GM19467 (cell line): ENCODE data around the gene CD59.

Experiments used
- ATAC-seq: cut with Tn5 transposase; IDR thresholded peaks from one replicate; pipeline ENCODE4 v1.9.1; 2021; ENCODE audit warnings: mild to moderate bottlenecking, moderate library complexity; ENCODE audit not compliant: unreplicated experiment

Gene CD59, protein sequence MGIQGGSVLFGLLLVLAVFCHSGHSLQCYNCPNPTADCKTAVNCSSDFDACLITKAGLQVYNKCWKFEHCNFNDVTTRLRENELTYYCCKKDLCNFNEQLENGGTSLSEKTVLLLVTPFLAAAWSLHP

DNA sequence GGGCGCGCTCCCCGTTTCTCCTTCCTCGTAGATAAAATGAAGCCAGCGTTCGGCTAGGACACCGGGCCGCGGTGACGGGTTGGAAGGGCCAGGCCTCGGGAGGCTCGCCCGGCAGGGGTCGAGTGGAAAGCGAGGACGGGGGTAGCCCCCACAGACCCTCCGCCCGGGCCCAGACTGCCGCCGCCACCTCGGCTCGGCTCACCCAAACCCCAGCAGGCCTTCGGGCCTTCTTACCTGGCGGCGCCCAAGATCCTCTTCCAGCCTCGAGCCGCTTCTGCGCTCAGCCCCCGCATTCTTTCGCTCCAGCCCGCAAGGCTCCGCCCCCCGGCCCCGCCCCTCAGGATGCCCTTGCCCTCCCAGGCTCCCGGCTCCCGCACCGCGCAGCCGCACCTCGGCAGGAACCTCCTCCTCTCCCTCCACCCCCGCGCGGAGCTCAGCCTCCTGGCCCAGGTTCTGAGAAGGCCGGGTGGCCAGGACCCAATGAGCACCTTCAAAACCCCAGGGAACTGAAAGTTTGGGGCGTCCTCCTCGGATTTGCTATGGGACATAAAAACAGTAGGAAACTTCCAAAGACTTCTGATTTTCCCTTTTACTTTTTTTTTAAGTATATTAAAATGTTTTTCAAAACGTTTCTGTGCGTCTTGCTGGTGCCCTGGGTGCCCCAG lies at the start of gene CD59:
TSS of gene CD59 (minus strand) at position 276 of the 665 bp plus-strand sequence. CDS start 13,978 bp downstream, outside the sequence.
- ATAC-seq: peak; percentile 53

DNA sequence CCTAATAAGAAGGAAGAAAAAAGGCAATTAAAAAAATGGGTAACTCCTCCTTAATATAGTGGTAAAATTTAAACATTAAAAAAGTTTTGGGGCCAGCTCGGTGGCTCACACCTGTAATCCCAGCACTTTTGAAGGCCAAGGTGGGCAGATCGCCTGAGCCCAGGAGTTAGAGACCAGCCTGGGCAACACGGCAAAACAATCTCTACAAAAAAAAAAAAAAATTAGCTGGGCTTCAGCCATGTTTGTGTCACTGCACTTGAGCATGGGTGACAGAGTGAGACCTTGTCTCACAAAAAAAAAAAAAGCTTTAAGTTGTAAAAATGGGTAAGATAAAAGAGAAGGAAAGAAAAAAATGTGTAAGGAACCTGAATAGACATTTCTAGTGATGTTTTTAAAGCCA lies 49.4 kb upstream of the CD59 start:
- no peak for ATAC-seq

DNA sequence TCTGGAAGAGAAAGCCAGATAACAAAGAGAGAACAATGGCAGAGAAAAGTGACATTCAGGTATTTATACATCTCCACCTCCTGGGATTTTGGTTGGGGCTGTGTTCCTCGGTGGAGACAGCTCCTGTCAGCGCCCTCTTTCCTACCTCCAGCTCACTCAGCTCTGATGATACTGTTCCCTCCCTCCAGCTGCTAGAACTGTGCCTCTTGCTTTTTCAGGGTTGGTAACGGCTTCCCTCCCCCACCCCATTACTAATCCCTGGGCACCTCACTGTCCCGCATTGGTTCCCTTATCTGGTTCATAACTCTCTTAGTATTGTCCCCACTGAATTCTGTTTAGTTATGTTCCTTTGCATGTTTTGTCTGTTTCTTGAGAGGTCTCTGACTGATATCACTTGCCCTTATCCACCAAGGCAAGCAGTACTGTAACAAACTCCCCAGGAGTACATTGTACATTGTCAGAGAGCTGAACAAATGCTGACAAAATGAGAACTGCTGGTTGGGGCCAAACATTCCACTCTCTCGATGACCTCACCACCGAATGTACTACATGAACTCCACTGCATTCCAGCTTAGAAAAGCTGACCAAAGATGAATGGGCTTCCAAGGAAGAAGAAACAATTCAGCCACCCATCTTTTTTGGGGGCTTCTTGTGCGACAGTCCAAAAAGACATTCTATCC lies 43.8 kb upstream of the CD59 start:
- ATAC-seq: no peak

DNA sequence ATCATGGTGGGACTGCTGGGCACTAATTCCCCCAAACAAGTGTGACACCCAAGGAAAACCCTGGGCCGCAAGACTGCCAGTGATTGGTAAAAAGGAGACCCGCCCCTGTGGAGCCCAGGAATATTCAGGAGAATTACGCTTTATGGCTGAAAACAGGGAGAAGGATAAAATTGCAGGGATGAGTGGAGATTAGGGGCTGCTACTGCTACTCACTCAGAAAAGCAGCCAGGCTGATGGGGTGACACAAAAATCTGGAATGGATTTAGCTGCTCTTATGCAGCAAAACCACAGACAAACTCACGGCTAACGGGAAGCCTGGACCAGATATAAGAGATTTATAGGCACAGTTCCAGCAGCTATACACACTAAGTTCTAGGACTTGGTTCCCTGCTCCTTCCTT lies 42.5 kb upstream of the CD59 start:
- no peak for ATAC-seq

DNA sequence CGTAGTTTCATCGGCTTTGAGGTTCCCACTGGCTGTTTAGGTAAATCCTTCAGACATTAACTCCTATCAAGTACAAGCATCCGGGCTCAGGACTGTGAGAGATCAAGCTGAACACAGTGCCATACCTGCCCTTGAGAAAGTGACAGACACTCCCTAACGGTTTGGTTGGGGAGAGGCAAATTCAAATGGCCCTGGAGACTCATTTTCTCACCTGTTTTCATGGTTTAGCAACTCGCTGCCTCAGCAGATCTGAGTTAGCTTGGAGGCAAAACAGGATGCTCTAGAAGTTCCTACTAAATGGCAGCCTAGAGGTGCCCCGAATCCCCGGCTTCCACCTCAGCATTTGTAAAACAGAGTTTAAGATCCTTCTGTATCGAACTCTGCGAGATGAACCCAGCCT lies 41.7 kb upstream of the CD59 start:
- no peak for ATAC-seq

DNA sequence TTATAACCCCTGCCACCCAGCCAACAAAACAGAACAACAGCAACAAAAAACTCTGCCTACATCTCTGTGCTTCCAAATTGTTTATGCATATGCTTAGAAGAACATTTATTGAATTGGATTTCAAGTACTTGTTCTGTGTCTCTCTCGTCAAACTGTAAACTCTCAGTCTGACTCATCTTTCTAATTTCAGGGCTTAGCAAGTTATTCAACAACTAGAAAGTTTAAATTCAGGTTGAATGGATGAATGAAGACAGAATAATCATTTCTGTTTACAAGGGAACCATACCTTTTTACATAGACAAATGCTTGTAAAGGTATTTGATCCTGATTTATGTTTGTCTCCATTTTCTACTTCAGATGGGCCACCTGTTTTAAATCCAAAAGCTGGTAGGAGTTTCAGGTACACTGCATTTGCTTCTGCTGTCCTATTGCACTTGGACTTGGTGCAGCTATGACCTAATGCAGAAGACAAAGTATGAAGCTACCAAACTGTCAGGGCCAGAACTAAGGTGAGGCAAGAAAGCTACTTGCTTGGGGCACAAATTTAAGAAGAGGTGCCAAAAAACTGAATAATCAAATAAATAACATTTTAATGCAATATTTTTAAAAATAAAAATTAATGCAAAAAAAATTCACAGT lies 39.7 kb upstream of the CD59 start:
- no peak for ATAC-seq

DNA sequence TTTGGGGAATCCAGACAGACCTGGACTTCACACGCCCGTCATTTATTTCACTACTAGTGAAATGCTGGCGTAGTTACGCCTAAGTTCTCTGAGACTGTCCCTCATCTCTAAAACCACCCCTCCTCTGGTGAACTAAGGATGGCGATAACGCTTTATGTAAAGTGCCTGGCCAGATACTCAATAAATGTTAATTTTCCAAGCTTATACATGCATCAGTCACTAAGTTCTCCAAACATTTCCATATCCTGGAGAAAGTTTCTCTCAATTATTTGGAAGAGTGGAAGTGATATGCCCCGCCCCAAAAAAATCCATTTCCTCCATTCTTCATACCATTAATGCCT lies 39.2 kb upstream of the CD59 start:
- ATAC-seq: no peak

DNA sequence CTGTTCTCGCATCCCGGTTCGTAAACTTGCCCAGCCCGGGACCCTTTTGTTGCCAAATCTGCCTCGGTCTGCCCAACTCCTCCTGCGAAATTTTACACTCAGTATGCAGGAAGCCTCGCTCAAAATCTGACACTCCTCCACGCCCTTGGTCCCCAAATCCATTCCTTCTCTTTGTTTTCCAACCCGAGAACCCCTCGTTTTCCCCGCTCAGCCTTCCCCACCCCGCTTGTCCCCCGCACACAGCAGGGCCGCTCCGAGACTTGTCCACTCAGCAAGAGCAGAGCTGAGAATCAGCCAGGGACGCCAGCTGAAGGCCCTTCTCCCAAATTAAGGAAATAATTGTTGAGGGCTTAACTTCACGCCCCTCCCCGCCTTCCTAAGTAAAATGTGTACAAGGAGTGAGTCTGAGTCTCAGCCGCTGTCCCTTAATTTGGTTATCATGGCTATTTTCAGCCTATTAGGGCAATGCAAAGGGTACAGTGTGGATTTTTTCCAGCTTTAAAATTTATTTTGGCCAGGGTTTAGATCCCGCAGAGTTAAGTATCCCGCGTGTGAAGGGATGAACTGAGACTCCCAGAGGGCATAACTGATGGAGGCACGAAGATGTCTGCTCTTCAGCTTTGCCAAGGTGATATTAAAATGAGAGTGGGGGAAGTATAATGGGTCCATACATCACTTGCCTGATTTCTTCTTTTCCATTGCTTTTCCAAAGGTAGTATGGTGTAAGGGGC lies 38.7 kb upstream of the CD59 start:
- ATAC-seq: no peak

DNA sequence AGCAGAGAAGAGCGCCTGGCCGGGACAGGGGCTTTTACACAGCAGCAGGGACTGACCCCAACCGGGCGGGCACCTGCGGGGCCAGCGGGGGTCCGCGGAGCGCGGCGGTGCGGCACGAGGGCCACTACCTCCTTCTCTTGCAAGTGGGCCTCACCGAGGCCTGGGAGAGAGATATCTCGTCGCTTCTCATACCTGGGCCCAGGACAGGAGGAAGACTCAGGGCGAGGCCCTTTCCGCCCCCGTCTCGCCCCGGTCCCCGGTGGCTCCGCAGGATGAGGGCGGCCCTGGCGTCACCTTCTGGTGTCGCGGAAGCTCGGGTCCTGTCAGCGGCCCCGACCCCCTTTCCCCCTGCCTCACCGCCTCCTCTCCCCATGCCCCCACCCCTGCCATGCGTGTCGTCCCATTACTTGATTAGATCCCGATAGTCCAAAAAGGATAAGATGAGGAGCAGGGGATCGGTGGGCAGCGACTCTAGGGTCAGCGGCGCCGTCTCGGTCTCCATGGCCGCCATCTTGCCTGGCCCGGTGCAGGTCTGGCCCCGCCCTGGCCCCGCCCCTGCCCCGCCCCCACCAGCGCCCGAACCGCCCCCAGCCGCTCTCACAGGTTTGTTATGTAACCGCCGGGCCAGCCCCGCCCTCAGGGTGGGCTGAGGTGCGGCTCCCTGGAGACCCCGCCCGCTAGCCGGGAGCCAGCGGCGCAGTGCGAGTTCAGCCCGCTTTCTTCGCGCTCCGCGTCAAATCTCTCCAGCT lies 37.9 kb upstream of the CD59 start, which contains the start of gene FBXO3:
TSS of gene FBXO3 (minus strand) at position 534 of the 749 bp plus-strand sequence. CDS start at position 511, 23 bp downstream.
- ATAC-seq: peak; percentile 45

DNA sequence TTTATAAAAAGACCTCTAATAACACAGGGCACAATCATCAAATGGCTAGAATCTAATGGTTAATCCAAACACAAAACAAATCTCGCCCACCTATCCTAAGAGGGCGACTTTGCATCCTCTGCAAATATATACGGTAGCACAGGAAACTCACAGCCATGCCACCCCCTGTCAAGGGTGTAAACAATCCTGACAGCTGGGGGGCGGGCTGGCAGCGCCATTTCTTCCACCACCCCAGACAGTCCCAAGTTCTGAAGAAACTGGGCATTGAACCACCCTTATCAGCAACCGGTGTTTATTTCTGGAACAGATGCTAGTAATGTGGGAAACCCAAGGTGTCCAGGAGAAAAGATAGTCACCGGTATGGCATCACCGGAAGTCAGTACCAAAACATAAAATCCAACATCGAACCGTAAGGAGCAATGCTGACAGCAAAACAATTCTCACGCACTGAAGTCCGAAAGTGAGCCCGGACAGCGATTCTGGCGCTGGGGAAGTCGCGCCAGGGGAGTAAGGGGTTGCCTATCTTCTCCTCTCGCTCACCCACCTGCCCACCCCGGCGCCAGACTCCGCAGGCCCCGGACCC lies 37.3 kb upstream of the CD59 start:
- ATAC-seq: no peak

DNA sequence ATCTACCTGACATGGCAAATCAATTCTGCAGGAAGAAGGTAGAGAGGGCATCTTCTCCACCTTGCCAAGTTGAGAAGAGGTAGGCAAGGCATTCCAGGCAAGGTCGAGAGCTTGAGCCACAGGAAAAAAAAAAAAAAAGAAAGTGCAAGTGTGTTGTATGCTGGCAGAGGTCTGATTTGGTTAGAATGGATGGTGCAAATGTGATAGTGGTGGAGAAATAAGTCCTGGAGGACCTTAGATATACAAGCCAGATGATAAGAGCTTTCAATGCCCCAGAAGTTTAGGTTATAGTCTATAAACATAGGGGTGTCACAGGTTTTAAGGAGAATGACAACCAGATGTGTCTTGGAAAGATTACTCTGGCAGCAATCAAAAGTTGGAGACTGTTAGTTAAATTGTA lies 36.6 kb upstream of the CD59 start:
- no peak for ATAC-seq

DNA sequence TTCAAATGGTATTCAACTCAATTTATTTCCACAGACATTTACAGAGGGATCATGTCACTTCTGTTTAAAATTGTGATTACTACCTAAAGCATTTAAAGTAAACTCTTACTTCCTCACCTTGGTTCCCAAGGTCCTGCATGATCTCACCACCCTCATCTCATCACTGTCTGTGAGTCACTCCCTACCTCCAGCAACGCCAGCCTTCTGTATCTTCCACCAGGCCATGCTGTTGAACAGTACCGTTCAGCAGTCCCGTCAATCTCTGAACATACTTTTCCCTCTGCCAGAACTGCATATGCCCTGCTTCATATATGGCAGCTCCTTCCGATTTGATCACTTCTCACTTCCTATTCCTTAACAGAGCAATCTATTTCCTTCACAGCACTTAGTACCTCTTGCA lies 36.1 kb upstream of the CD59 start:
- no peak for ATAC-seq

DNA sequence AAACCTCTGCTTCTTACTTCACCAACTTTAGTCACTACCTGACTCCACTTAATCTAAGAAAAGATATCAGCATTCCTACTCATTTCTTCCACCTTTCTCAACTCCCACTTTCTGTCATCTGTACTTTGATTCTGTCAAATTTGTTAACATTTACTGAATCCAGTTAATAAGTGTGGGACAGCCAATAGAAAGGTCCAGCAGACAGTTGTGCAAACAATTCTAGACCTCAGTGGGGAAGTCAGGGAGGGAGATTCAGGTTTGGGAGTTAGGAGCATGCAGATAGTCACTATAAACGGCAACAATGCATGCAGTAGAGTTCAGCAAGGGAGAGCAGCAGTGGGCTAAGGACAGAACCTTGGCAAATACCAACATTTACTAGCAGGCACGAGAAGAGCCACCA lies 34.0 kb upstream of the CD59 start:
- ATAC-seq: no peak

DNA sequence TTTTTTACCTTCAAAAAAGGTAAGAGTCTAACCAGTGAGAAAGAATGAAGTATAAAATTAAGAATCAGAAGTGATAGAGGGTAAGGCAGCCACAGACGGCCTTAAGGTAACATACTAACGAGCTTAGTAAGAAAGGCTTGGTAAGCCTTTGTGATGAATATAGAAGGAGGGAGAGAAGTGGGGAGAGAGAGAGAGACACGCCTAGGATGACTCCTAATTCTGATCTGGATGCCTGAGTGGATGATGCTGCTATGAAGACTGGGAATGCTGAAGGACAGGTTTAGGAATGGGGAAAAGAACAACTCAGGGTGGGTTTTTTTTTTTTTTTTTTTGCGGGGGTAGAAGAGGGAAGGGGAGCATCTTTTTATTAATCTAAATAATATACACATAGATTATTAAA lies 33.3 kb upstream of the CD59 start:
- no peak for ATAC-seq

DNA sequence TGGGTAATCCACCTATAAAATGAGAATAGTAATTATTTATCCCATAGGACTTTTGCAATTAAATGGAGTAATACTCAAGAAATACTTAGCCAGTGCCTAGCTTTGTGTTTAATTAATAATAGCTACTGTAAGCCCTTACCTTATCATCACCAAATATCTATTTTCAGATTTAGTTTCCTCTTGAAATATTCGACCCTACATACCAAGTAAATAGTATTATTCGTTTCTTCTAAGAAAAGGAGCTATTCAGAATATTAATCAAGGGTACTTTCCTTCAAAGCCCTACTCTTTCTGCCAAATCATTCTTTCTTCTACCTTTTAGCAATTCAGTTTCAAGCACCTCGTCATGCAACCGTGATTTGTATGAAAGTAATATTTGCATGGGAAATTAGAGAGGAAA lies 31.4 kb upstream of the CD59 start:
- ATAC-seq: no peak

DNA sequence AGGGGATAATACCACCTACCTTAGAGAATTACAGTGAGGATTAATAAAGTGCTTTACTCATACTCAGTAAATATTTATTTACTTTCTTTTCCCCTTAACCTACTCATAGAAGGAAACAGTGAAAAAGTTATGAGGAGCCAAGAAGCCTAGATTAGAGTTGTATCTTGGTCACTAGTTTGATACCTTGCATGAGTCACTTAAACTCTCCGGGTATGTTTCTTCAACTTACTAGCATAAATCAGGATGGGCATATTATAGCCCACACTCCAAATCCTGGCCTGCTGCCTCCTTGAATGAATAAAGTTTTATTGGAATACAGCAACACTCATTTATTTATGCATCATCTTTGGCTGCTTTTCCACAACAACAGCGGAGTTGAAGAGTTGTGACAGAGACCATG lies 29.9 kb upstream of the CD59 start:
- ATAC-seq: no peak

DNA sequence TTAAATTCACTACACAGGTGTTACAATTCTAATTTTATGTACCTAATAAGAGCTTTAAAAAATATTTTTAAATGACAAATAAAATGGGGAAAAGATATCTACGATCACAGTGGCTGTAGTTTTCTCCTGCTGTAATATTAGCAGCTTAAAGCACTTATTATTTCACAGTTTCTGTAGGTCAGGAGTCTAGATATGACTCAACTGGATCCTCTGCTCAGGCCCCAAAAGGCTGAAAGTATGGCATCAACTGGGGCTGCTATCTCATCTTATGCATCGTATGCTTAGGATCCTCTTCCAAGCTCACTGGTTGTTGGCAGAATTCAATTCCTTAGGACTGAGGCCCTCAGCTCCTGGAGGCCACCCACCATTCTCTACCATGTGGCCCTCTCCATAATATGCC lies 25.2 kb upstream of the CD59 start:
- no peak for ATAC-seq

DNA sequence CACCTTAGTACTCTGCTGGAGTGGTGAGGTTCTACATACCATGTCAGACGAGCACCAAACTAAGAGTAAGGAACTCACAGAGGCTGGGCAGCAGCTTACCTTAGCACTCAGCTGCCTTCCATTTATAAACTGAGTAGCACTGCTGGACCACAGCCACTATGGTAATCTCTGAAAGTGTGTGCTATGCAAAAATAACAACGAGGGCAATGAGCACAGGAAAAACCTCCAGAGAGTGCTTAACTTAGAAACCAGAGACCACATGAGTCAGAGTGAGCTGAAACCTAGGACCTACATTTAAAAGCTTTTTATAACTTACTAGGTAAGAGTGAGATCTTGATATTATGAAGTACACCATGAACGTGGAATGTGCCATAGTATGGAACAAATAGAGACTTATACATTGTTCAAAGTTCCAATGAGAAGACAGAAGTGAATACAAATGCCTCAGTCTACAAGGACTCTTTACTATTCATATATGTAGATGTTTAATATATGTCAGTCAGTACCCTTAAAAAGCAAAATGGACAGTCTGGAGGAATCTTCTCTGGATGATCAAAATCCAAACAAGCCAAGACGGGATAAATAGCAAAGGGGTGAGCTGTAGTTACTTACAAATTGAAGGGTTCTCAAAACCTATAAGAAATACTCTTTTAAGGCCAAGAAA lies 17.2 kb upstream of the CD59 start:
- ATAC-seq: peak; percentile 74

DNA sequence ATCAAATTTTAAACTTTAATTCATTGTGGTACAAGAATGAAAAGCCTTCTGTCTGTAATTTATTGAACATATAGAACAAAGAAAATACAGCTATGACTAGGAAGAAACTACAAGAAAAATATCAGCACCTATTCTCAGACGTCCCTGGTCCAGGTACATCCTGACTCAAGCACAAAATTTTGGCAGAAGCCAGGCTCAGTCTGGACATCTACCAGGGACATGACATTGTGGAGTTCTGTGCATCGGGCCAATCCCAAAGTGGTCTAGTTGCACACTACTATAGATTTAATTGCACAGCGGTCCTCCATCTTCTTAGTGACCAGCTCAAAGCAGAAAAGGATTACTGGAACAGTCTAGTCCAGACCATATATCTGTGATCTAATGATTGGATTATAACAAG lies 15.7 kb upstream of the CD59 start:
- no peak for ATAC-seq

DNA sequence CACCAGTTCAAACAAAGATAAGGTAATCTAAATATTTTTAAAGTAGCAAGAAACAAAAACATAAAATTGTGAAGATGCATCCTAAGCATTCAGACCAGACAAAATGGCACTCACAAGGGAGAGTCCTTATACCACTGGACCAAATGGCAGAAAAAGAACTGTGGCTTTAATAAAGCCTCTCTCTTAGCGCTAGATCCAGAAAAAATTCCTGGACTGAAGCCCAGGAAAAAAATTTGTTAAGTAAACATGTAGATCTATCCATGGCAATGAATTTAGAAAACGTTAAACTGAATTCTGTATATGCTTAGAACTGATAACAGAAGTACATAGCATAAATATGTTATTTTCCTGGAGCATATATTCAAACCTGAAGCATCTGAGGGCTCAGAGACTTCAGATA lies 11.8 kb upstream of the CD59 start:
- no peak for ATAC-seq
